Measurements from ENCODE around the gene PHACTR3. TPM values are rescaled to one million over a fixed set of nuclear protein-coding genes. Genes with fewer than 3 reads are reported as not detected.

PHACTR3 gene
- polyA plus RNA-seq, 1 experiment: not detected

GRCh38 chr20:59585714-59586409 is 18.5 kb upstream of the PHACTR3 start:
- Histone ChIP-seq H3K4me3 (ENCODE audit: low read depth, low read length) (no peak overlapping the region), H3K27me3 (ENCODE audit: control insufficient read depth, insufficient read depth, low read length) (no peaks in the 10 kb centered on the region), H3K9me3 (ENCODE audit: control insufficient read depth, insufficient read depth, low read length) (no peaks in the 10 kb centered on the region; the same call in 1 of the 2 replicates), H3K27ac (ENCODE audit: low read depth, low read length) (no peak overlapping the region)
- no peak for TF ChIP-seq CTCF (IDR thresholded peaks at IDR 0.05; ENCODE audit: low read depth, low read length)
- no peak for DNase-seq (ENCODE audit: low read depth, low spot score)
- ChIA-PET CTCF (interaction anchor here (1.0 to 3.2 kb wide), 2 partner anchors 15 to 19 kb away, joined by 3 to 9 read pairs; partner anchors contain the start of gene PHACTR3), POLR2A (no interaction called here)

- DNase-seq (ENCODE audit: low read depth, low spot score): no peak
- Histone ChIP-seq H3K27ac (ENCODE audit: low read depth, low read length) (no peak overlapping the region), H3K4me3 (ENCODE audit: low read depth, low read length) (no peak overlapping the region), H3K27me3 (ENCODE audit: control insufficient read depth, insufficient read depth, low read length) (no peaks in the 10 kb centered on the region), H3K9me3 (ENCODE audit: control insufficient read depth, insufficient read depth, low read length) (no peaks in the 10 kb centered on the region; the same call in 1 of the 2 replicates)
- POLR2A ChIA-PET: no interaction called here
- CTCF ChIA-PET: interaction anchor here (3.2 kb wide), 1 partner anchor 15 kb away, joined by 9 read pairs; no protein-coding TSS in a partner anchor
- TF ChIP-seq CTCF (IDR thresholded peaks at IDR 0.05; ENCODE audit: low read depth, low read length): no peak
These were observed 17.7 kb upstream of the PHACTR3 start for GRCh38 chr20:59586613-59587012.

- Histone ChIP-seq H3K27me3 (ENCODE audit: control insufficient read depth, insufficient read depth, low read length) (no peaks in the 10 kb centered on the region), H3K9me3 (ENCODE audit: control insufficient read depth, insufficient read depth, low read length) (no peaks in the 10 kb centered on the region; the same call in 1 of the 2 replicates), H3K4me3 (ENCODE audit: low read depth, low read length) (no peak overlapping the region), H3K27ac (ENCODE audit: low read depth, low read length) (no peak overlapping the region)
- TF ChIP-seq CTCF (IDR thresholded peaks at IDR 0.05; ENCODE audit: low read depth, low read length): no peak
- ChIA-PET CTCF (no interaction called here), POLR2A (no interaction called here)
- no peak for DNase-seq (ENCODE audit: low read depth, low spot score)
These were observed 16.8 kb upstream of the PHACTR3 start for GRCh38 chr20:59587570-59587969.

GRCh38 chr20:59588236-59588855 is 16.0 kb upstream of the PHACTR3 start:
- ChIA-PET POLR2A (no interaction called here), CTCF (no interaction called here)
- no peak for DNase-seq (ENCODE audit: low read depth, low spot score)
- no peak overlapping the region for H3K27ac ChIP-seq (ENCODE audit: low read depth, low read length)
- H3K9me3 ChIP-seq (ENCODE audit: control insufficient read depth, insufficient read depth, low read length): no peaks in the 10 kb centered on the region; the same call in 1 of the 2 replicates
- TF ChIP-seq CTCF (IDR thresholded peaks at IDR 0.05; ENCODE audit: low read depth, low read length): no peak
- H3K27me3 ChIP-seq (ENCODE audit: control insufficient read depth, insufficient read depth, low read length): no peaks in the 10 kb centered on the region
- no peak overlapping the region for H3K4me3 ChIP-seq (ENCODE audit: low read depth, low read length)

- ChIA-PET POLR2A (no interaction called here), CTCF (interaction anchor here (1.2 kb wide), 1 partner anchor 18 kb away, joined by 3 read pairs; no protein-coding TSS in a partner anchor)
- Histone ChIP-seq H3K4me3 (ENCODE audit: low read depth, low read length) (no peak overlapping the region), H3K27me3 (ENCODE audit: control insufficient read depth, insufficient read depth, low read length) (no peaks in the 10 kb centered on the region), H3K27ac (ENCODE audit: low read depth, low read length) (no peak overlapping the region), H3K9me3 (ENCODE audit: control insufficient read depth, insufficient read depth, low read length) (no peaks in the 10 kb centered on the region)
- no peak for DNase-seq (ENCODE audit: low read depth, low spot score)
- TF ChIP-seq CTCF (IDR thresholded peaks at IDR 0.05; ENCODE audit: low read depth, low read length): no peak
These were observed 15.2 kb upstream of the PHACTR3 start for GRCh38 chr20:59589086-59589684.

Measured in AG04450 (cell line).